HG03108 (cell line): ENCODE measurements around the gene COX6B1.
"Not testable (repeated sequence)": the region's sequence is repeated elsewhere in the genome, so short reads cannot be mapped to it uniquely, and the experiment has no call there.

Experiments
- ATAC-seq: cut with Tn5 transposase; IDR thresholded peaks from one replicate; pipeline ENCODE4 v1.9.1; 2021; ENCODE audit warnings: moderate library complexity; ENCODE audit not compliant: unreplicated experiment

The COX6B1 gene

DNA sequence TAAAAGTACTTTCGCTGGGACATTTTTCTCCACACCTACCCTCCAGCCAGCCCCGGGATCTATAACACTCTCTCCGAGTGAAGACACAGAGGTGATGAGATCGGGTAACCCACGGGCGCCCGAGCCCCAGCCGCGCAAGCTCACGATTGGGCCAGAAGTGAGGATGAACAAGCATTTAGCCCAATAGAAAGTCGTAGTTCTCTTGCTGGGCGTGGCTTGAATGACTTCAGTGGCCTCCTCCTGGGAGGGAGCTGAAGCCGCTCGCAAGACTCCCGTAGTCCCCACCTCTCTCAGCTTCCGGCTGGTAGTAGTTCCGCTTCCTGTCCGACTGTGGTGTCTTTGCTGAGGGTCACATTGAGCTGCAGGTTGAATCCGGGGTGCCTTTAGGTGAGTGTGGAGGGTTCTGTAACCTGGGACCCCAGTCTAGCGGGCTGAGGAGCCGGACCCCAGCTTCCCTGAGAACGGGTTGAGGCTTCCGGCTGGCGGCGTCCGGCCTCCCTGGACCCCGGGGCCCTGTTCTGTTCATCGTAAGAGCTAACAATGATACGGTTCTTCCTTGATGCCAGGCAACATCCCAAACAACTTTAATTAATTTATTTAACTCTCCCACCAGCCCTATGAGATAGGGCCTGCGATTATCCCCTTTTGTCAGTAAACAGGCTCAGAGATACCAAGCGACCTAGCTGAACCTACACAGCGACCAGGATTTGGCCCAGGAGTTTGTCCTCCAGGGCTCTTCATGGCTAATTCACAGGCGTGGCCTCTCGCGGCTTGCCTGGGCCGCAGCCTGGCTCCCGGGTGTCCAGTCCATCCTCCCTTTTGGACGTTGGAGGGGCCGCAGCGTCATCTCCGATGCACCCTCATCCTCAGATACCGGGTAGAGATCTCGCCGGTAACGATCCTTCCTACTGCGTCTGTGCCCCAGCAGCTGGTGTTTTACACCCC lies at the start of gene COX6B1:
Gene COX6B1 (plus strand): TSS at position 307 of the 945 bp plus-strand sequence. CDS start 2,921 bp downstream, outside the sequence.
- peak; percentile 48 for ATAC-seq

DNA sequence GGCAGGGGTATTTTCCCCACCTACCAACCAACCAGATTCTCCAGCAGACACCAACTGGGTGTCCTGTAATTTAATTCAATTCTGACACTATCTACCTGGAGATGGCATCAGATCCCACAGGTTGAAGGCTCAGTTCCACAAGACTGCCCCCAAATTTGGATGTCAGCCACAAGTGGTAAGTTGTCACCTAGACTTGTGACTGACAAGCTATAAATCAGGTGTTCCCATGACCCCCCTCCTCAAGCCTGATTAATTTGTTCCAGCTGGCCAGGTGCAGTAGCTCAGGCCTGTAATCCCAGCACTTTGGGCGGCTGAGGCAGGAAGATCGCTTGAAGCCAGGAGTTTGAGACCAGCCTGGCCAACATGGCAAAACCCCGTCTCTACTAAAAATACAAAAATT lies 46.2 kb upstream of the COX6B1 start:
- no peak for ATAC-seq

DNA sequence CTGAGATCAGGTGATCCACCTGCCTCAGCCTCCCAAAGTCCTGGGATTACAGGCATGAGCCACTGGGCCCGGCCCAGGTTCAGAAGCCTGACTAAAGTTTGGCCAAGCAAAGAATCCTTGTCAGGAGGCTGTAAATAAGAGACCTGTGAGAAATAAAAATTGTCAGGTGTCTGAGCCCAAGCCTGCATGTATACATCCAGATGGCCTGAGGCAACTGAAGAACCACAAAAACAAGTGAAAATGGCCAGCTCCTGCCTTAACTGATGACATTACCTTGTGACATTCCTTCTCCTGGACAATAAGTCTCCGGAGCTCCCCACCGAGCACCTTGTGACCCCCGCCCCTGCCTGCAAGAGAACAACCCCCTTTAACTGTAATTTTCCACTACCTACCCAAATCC lies 43.7 kb upstream of the COX6B1 start:
- ATAC-seq, result not testable (repeated sequence)

DNA sequence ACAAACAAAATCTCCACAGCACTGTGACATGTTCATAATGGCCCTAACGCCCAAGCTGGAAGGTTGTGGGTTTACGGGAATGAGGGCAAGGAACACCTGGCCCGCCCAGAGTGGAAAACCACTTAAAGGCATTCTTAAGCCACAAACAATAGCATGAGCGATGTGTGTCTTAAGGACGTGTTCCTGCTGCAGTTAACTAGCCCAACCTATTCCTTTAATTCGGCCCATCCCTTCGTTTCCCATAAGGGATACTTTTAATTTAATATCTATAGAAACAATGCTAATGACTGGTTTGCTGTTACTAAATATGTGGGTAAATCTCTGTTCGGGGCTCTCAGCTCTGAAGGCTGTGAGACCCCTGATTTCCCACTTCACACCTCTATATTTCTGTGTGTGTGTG lies 41.0 kb upstream of the COX6B1 start:
- ATAC-seq, result not testable (repeated sequence)

DNA sequence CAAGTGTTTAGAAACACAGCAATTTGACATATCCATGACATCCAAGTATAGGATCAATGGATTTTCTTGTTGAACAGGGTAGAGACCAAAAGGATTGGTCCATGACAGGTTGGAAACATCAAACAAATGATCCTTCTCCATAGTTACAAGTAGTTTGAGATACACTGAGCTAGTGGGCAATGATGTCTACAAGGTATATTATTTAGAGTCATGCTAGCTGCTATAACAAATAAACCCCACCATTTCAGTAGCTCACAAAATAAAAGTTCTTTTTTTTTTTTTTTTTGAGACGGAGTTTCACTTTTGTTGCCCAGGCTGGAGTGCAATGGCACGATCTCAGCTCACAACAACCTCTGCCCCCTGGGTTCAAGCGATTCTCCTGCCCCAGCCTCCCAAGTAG lies 40.5 kb upstream of the COX6B1 start:
- no peak for ATAC-seq

DNA sequence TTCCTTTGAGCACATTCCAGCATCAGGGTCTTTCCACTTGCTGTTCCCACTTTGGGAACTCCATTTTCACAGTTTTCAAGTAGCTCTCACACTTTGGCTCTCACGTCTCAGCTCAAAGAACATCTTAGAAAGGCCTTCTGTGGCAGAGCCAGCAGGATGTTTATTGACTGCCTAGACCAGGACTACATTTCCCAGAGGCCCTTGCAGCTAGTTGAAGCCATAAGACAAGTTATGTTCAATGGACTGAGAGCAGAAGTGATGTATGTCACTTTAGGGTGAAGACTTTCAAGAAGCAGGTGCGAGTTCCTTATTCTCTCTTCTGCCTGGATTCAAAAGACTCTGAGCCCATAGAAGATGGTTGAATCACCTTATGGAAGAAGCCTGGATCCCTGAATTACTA lies 39.9 kb upstream of the COX6B1 start:
- ATAC-seq, result no peak

GRCh38 chr19:35609851-35610353 lies 38.2 kb upstream of the COX6B1 start:
- peak; percentile 46 for ATAC-seq

- ATAC-seq, result no peak
These were observed 35.9 kb upstream of the COX6B1 start for GRCh38 chr19:35612224-35612558.

GRCh38 chr19:35612559-35613321 lies 35.4 kb upstream of the COX6B1 start, which contains the start of gene HAUS5:
Gene HAUS5, plus strand, starts transcription at chr19:35612735. Its CDS starts 60 bp downstream, at chr19:35612795.
- ATAC-seq, result peak; percentile 68

DNA sequence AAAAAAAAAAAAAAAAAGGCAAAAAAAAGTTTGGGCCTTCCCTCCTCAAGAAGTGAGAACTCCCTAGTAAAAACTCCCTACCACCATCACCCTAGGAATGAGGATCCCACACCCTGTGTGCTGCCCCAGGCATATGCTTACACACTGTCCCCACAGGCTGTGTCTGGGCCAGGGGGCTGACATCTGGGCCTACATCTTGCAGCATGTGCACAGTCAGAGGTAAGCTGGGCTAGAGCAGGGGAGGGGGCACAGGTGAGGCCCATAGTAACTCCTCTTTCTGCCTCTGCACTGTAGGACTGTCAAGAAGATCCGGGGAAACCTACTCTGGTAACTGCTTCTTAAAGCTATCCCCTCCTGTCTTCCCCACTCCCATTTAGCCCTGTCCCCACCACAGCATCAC lies 34.5 kb upstream of the COX6B1 start:
- no peak for ATAC-seq

- no peak for ATAC-seq
These were observed 33.1 kb upstream of the COX6B1 start for GRCh38 chr19:35615036-35615435.

DNA sequence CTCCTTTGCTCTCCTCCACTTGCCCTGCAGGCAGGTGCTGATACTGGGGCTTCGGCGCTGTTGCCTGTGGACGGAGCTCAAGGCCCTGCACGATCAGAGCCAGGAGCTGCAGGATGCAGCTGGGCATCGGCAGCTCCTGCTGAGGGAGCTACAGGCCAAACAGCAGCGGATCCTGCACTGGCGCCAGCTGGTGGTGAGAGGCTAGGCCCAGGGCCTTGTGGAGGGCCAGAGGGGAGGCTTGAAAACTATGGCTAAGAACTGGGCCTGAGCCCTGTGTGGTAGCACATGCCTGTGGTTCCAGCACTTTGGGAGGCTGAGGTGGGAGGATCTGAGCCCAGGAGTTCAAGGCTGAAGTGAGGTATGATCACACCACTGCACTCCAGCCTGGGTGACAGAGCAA lies 29.3 kb upstream of the COX6B1 start:
- ATAC-seq, result no peak

GRCh38 chr19:35619290-35619923 lies 28.7 kb upstream of the COX6B1 start:
- no peak for ATAC-seq

GRCh38 chr19:35620001-35620400 lies 28.1 kb upstream of the COX6B1 start:
- ATAC-seq, result no peak

- no peak for ATAC-seq
These were observed 26.4 kb upstream of the COX6B1 start for GRCh38 chr19:35621708-35622107.

DNA sequence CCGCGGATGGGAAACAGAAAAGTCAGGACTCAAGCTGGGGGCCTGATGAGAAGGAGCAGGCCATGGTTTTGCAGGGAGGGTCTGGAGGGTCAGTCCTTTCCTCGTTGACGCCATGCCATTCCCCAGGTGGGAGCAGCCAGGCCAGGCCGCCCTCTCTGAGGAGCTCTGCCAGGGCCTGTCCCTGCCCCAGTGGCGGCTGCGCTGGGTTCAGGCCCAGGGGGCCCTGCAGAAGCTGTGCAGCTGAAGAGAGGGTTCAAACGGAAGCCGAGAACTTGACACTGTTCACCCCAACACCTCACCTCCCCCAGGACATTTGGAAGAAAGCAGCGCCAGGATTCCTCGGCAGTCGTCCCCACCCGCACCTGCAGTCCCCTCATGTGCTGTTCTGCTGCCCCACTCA lies 25.4 kb upstream of the COX6B1 start:
- no peak for ATAC-seq

DNA sequence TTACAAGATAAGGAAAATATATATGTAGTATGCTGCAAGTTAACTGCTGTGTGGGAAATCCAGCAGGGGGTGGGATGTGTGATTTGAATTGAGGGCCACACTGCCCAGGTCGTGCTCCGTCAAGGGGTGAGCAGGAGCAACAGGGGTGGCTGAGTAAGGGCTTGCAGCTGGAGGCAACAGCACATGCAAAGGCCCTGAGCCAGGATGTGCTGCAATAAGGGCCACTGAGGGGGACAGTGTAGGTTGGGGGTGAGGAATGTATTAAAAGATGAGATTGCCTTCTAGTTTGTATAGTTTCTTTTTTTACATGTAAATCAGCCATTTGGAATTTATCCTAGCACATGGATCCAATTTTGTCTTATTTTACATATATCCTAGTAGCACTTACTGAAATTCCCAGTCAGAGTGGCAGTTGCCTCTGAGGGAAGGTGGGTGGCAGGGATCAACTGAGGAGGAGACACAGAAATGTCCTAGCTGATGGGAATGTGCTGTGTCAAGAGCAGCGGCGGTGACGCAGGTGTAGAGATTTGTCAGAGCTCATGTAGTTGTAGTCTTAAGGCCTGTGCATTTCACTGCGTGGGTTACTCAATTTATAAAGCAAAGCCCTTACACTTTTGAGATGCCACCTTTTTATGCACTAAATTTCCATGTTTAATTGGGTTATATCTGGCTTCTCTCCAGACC lies 24.7 kb upstream of the COX6B1 start:
- no peak for ATAC-seq

DNA sequence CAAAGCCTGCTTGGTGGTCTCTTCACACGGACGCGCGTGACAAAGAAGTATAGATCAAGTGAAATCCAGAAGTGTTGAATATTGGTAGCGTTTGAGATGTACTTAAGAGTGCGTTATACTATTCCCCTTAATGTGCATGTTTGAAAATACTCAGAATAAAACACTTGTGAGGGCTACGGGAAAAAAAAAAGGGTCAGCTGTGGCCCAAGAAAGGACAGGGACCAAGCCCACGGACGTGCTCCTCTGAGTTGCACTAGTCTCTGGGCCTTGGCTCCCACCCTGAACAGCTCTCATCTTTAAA lies 19.9 kb upstream of the COX6B1 start:
- ATAC-seq, result no peak

GRCh38 chr19:35628565-35629331 lies 19.4 kb upstream of the COX6B1 start, which contains the start of gene RBM42:
Gene RBM42, plus strand, starts transcription at chr19:35629036. Its CDS starts 118 bp downstream, at chr19:35629154.
- peak; percentile 97 for ATAC-seq

DNA sequence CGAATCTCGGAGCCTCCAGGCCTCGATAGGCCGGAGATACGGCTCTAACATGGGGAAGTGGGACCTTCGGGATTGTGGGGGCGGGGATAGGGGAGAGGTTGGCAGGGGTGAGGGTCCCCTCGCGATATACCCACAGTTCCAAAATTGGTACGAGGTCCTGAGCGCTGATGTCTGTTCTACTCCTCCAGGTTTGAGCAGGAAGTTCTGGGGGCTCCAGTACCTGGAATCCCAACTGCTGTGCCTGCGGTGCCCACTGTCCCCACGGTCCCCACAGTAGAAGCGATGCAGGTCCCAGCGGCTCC lies 18.8 kb upstream of the COX6B1 start:
- ATAC-seq, result no peak
